ENCODE results near the gene LAMB4.

The LAMB4 gene

DNA sequence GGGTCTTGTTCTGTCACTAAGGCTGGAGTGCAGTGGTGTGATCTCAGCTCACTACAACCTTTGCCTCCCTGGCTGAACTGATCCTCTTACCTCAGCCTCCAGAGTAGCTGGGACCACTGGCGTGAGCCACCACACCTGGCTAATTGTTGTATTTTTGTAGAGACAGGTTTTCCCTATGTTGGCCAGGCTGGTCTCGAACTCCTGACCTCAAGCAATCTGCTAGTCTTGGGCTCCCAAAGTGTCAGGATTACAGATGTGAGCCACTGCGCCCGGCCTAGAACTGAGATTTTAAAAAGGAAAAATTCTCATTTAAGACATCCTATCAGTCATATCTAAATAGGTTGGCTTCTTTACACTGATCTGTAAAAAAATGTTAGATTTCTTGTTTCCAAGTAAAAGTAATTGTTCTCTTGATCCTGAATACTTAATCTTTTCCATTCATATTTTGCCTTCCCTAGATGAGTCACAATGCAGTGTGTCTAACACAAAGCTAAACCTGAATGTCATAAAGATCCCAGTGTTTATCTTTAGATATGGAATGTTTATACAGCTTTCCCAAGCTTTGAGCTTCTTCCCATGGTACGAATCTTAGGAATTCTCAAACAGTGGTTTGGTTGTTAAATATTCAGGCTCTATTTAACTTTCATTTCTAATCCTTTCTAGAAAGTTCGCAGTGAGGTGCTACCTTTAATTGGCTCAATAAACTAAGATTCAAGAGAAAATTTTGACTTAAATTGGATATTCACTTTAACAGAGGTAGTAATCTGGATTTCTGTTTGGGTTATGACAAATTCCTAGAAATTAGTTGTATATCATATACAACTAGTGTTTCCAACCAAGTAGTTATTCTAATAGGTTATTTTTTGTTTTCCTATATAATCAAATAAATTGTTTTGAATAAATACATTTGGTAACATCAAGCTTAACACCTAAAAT is 115.1 kb downstream of the LAMB4 start:
- FAIRE-seq (peak; percentile 79), DNase-seq (ENCODE audit: low spot score) (peak; percentile 83)

DNA sequence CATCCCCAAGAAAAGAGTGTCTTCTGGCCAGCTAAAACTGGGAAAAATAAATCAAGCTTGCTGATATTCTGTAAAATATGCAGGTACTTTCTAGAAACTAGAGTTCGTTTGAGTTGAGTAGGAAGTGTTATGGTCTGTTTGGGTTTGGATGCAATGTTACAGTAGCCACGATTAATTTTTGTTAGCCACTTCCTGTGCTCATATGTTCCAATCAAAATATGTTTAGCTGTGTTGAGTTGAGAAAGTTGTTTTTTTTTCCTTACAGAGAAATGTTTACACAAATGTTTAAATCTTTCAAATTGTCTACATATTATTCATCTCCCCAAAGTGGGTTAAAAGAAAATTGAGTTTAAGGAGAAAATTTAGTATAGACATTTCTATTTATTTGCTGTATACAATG is 115.9 kb downstream of the LAMB4 start:
- no peak for DNase-seq (ENCODE audit: low spot score)
- FAIRE-seq, result no peak

DNA sequence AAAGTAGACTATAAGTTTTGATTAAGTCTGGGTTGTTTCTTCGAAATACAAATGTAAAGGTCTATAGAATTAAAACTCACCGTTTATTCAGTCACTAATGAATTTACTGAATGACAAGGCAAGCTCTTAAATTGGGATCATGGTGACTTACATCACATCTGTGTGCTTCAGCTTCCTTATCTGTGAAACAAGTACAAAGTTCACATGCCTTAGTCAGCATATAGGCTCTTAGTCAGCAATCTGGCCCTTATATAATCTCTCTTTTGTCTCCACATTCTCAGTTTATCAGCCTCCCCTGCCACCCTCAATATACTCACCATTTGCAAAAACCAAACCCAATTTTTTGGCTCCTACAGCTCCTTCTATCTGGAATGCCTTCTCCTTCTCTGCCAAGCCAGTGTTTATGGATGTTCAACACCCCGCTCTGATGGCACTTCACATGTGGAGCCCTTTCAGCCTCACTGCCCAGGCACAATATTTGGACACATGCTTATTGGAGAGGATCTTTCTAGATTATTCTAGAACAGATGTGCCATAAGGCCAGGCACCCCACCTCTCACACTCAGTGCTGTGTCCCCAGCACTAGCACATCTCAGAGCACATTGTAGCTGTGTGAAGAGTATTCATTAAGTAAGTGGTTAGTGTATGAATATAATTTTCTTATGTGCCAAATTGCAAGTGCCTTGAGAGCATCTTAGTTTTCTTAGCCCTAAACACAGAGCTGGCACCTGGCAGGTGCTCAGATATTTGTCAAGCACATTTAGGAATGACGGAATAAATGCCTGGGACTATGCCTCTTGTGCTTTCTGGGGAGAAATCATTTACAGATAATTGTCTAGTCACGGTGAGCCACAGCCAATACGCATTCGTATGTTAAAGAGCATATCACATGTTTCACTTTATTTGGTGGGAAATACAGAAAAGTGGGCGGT is 117.4 kb downstream of the LAMB4 start:
- FAIRE-seq, result no peak

DNA sequence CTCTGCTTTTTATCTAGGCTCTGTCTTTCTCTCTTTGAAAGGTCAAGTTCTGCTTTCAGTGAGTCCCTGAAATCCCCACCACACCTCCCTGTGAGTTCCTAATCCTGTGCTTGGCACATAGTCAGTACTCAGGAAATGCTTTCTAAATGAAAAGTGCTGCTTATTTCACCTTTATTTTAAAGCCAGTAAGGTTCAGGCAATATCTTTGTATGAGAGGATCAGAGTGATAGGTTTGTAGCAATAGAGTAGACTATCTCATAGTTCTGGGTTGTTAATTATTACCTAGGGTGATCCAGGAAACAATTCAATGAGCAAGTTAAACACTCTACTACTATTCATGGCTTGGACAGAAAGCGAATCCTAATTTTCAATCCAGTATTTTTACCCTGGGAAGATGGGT is 119.8 kb downstream of the LAMB4 start:
- FAIRE-seq, result peak; percentile 90
- peak; percentile 75 for DNase-seq (ENCODE audit: low spot score)

More for the DNA sequence above, 117.4 kb downstream of the LAMB4 start:
- DNase-seq (ENCODE audit: low spot score), result peak; percentile 83

DNA sequence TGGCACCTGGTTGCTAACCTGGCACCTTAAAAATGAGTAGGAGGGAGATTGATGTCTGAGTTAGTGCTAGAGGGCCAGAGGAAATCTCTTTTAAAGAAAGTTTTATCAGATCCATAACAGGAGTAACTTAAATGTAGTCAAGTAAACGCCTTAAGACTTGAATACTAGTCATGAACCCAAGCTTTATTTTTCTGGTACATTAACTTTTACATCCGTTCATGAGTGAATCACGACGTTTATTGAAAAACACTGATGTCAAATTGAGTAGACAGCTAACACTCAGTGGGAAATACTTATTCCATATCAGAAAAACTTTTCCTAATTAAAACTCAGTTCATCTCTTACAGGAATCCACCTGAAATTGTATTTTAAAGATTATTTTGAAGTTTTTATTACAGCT is 120.3 kb downstream of the LAMB4 start:
- no peak for FAIRE-seq
- peak; percentile 51 for DNase-seq (ENCODE audit: low spot score)

DNA sequence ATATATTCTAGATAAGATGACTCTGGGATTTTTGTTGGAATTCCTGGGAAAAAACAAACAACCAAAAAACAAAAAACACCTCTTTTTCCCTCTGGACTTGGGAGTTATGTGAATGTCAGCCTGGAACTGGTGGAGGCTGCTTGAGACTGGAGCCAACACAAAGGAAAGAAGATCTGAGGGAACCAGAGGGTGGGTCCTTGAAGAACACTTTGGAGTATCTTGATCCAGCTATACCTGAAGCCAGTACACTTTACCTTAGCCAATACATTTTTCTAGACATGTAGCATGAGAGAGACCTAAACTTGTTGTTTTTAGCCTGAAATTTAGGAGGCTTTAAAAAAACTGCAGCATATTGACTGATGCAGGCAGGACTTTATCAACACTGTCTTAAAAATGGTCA is 121.3 kb downstream of the LAMB4 start:
- FAIRE-seq (no peak), DNase-seq (ENCODE audit: low spot score) (no peak)

DNA sequence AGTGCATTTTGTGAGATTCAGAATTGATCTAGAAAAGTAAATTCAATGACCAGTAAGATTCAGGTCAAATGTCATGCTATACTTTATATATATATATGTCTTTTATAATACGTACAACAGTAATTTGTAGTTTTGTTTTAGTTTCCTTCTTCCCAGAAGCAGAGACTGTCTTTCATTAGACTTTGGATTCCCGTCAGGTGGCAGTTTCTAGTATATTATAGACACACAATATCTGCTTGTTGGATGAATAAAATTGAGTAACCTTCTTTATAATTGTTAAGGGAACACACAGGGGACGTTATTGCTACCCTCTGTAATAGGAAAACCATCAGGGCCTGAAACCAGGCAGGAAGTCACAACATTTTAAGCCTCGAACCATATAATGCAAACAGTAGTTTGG is 121.9 kb downstream of the LAMB4 start:
- DNase-seq (ENCODE audit: low spot score), result no peak
- no peak for FAIRE-seq

DNA sequence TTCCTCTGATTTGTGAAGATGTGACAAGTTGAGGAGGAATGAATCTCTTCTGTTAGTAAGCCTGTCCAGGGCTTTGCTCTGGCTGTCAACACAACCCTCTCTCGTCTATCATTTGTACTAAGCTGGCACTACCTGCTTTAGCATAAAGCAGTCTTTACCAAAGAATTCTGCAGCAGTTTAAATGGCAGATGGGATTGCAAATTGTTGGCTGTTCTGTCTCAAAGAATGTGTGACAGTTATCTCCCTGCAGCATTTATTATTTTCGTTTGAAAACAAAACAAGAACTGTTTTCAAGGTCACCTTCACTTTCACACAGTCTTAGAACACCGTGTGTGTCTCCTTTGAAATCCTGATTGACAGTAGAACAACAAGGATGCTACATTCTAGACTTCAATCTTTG is 122.4 kb downstream of the LAMB4 start:
- FAIRE-seq (no peak), DNase-seq (ENCODE audit: low spot score) (no peak)

DNA sequence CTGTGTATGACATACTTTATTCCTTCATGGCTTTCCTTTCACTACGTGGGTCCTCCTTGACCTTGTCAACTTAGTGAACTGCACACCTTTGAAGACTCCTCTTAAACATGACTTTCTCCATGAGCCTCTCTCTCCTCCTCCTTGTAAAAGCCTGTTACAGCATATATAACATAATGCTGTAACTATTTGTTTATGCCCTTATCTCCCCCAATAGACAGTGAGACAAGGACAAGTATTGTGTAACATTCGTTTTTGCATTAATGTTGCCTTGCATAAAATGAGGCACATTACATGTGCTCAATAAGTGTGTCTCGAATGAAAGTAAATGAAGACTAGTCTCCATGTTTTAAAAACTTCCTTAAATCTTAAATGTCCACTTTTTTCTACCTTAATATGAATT is 122.9 kb downstream of the LAMB4 start:
- FAIRE-seq (no peak), DNase-seq (ENCODE audit: low spot score) (no peak)

DNA sequence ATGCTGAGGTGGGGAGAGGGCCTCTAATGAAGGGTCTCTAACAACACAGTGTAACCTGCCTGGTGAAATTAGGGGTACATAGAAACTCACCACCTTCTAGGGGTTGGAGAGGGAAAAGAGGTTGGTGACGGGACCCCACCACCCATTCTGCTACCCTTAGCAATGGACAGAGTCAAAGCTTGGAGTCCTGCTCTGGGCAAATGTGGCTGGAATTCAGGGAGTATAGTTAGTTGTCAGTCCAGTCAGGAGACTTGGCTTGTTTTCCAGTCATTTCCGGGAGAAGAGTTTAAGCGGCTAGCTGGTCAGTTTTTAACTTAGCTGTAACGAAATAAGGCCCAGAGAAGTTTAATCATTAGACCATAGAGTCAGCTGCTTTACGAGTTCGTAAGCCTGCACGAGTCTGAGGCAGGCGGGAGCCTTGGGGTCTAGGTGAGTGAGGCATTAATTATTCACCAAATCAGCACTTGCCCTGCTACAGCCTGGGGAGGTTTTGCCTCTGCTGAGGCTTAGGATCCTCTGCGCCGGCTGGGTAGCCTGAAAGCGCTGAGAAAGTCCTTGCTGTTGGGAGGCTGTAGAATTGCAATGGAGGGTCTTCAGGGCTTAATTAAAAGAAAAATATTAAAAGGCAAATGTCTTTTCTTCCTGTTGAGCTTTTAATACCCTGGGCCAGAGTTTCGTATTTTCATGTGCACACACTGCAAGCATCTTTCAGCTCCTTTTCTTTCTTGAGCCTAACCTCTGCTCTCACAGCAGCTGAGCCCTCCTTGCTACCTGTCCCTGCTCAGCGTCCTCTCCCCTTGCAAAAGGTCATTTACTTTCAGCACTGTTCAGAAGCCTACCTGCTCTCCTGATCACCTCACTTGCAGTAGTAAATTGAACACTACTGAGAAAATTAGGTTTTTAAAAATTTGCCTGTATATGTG is 125.7 kb downstream of the LAMB4 start:
- FAIRE-seq (peak; percentile 99), DNase-seq (ENCODE audit: low spot score) (peak; percentile 99)

DNA sequence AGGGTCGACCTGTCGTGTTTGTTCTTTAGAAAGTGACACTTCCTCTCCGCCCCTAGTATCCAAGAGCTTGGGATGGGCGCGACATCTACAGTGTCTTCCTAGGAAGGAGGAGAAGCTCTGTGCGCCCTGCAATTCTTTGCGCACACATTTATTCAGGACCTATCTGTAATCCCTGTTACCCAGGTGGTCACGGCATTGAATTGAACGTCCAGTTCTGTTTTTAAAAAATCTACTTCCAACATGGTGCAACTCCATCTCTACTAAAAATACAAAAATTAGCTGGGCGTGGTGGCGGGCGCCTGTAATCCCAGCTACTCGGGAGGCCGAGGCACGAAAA is 126.6 kb downstream of the LAMB4 start:
- FAIRE-seq, result no peak
- no peak for DNase-seq (ENCODE audit: low spot score)

DNA sequence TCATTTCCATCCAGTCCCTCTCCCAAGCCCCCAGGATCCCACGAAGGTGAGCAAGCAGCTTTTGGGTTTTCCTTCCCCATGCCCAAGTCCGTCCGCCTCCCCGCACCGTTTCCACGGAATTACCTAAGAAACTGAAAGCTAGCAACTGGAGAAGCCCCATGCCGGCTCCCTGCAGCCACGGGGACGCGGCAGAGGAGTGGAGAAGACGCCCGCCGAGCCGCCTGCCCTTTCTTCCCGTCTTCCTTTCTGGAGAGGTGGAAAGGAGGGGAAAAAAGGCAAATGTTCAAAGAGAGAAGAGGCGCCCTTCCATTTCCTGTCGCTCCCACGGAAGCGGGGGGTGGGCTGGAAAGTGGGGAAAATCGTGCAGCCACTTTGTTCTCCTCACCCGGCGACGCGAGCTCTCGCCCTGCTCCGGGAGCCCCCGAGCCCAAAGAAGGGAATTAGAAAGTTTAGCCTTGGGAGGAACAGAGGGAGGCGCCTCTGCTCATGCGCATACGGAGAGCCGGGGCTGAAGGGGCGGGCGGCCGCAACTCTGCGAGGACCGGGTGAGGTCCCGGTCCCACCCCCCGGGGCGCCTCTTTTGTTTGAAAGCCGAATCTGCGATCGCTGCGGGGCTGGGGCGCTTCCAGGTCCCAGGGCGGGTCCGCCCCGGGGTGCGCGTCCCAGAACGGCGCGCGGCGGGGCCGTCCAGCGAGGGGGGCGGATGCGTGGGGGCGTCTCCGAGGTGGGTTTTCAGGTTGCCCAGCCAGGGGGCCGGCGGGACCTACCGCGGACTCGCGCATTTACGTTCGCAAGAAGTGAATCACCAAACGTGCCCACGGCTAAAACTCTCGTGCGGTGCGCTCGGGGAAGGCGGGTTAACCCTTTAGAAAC is 127.2 kb downstream of the LAMB4 start, which contains the start of gene LAMB1:
Gene LAMB1, minus strand, starts transcription at position 436 of the 873 bp plus-strand sequence. Its CDS starts 276 bp downstream, at position 160.
- FAIRE-seq, result no peak
- DNase-seq (ENCODE audit: low spot score), result peak; percentile 74

DNA sequence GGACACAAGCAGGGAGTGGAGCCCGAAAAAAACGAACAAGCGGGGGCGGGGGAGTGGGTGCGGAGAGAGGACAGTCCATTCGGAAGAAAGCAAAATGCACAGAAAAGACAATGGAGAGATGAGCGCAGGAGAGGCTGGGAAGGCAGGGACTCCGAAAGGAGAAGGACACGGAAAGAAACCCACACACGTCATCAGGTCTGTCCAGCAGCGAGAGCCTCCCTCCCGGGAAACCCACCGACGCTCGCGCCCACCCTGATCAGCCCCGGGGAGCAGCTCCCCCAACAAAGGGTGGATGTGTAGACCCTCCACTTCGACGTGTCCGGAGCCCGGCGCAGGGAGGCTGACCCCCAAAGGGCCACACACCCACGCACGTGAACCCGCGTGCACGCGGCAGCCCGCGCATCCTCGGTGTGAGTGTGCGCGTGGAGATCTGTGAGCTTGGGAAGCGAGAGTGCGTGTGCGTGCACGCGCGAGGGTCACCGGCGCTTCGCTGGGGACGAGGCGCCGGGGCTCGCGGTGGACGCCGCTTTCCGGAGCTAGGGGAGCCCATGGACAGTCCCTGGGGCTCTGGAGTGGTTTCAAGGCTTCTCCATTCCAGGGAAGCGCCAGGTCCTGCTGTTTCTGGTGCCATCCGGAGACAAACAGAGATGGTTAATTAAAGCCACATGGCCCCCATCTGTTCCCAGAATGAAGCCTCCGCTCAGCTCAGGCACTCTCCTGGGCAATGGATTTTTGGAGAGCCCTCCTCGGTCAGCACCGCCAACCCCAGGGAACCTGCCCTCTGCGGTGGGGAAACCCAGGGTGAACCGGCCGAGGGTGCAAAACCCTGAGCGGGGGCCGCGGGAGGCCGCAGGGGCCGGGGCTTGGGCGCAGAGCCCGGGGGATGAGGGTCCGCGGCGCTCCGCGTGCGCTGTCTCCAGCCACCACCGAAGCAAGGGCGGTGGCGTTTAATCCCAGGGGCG is 128.1 kb downstream of the LAMB4 start:
- peak; percentile 42 for DNase-seq (ENCODE audit: low spot score)
- FAIRE-seq, result no peak

DNA sequence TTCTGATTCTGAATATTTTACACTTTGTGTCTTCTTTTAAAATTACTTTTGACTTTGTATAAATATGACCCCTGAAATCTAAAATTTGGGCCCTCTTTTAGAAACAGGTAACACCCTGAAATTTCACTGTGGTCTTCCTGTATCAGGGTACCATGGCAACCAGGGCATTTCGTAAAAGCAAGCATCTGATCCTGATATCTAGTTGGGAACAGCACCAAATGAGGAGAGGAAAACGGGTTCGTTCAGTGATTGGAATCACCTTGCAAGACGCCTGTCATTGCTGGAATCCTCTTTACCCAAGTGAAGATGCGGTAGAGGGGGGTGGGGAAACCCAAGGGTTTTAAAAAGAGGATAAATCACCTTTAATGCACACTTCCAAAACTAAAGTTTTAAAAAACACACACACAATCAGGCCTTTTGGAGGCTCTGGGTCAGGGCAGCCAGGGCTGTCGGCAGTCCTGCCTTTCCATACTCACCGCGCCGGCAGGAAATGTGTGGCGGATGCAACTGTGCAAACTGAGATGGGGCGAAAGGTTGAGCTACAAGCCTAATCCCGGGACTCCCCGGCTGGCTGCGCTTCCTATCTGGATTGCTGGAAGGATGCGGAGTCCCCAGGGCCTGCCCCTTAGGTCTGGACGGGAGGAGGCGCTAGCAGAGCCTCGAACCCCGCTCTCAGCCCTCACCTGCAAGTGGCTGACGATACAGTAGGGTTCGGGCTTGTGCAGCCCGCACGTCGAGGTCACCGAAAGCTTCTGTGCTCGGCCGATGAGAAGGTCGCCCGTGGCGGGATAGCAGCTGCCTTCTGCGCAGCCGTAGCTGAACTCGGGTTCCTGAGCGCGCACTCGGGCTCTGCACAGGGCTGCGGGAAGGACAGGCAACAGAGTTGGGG is 129.0 kb downstream of the LAMB4 start:
- no peak for FAIRE-seq
- DNase-seq (ENCODE audit: low spot score), result peak; percentile 83

DNA sequence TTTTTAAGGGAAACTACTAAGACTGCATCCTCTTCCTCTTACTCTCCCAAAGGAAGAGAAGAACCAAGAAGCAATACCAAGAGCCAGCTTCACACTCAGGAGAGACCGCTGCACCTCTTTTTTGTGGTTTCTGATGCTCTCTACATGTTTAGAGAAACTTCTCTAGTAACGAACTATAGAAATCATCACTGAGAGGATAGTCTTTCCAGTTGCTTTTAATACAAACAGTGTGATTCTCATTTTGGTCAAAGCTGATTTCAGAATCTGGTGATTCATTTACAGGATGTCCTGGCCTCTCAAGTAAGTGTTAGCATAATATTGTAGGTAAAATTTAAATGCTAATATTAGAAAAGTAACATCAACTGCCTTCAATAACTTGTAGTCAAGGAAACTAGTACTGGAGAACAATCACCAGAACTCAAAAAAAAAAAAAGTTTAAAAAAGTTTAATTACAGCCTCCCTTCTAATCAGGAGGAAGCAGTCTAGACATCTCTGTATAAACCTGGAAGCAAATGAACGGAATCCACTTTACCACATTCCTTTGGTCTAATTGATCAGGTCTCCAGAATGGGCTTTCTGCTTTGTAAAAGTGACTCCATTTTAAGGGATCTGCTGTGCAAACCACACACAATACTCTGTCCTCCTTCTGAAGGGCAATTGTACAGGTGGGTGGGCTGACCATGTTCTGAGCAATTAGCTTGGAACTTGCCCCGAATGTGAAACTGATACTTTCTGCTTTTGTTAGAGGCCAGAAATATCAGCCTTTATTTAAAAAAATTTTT is 130.2 kb downstream of the LAMB4 start:
- DNase-seq (ENCODE audit: low spot score) (peak; percentile 66), FAIRE-seq (peak; percentile 75)

DNA sequence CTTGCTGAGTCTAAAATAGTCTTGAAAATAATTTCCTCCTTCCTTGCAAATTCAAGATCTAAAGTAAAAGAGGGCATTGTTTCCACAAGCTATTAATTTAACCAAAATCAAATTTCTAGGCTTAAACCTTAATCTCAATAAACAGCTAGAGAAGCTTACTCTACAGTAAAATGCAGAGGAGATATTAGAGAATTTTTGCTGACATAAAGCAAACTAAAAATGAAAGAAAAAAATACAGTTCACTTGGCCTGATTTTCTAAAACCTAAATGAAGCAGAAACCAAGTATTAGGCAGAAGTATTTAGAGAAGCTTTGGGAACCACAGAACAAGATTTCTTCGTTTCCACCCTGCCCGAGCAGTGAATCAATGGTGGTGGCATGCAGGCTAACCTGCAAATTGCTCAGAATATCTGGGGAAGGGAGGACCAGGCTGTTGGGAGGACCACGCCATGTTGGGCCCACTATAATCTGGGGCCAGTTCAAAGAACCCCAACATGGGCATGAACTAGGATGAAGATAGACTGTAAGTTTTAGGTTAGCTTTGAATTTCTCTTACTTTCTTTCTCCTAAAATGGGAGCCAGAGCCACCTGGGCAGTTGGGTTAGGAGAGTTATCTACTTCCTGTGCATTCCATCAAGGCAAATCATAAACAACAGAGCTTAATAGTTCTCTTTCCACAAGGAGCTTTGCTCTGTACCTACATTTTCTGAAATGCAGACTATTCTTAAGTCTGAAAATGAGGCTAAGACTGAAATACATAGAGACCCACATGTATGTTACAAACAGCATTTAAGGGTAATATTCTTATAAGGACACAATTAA is 131.3 kb downstream of the LAMB4 start:
- FAIRE-seq (no peak), DNase-seq (ENCODE audit: low spot score) (no peak)
